HG03159 (cell line): ENCODE data around the gene CBY1.

ENCODE experiments used
- ATAC-seq: cut with Tn5 transposase; IDR thresholded peaks from one replicate; pipeline ENCODE4 v1.9.1; 2021; ENCODE audit warnings: mild to moderate bottlenecking, moderate library complexity; ENCODE audit not compliant: unreplicated experiment

The CBY1 gene

DNA sequence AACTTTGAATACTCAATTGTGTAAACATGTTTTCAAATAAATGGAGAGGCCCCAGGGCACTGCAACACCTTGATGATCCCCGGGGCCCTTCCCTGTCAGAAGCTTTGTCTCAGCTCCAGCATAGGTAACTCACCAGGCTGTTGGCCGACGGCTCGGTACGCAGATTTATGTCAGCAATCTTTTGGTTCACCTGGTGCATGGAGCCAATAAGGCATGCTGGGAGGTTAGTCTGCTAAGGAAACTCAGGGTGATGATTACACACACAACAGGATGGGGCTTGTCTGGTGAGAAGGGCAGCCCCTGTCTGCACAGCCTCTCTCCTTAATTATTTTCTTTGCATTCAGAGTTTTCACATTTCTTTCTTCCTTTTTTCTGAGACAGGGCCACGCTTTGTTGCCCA lies 11.0 kb upstream of the CBY1 start:
- no peak for ATAC-seq

- no peak for ATAC-seq
Measured at GRCh38 chr22:38649841-38650522, 6.5 kb upstream of the CBY1 start.

GRCh38 chr22:38652859-38653258 lies 3.6 kb upstream of the CBY1 start:
- ATAC-seq = no peak

GRCh38 chr22:38653741-38654140 lies 2.7 kb upstream of the CBY1 start:
- no peak for ATAC-seq

- peak; percentile 9 for ATAC-seq
Measured at GRCh38 chr22:38655519-38656255, 751 bp upstream of the CBY1 start.

DNA sequence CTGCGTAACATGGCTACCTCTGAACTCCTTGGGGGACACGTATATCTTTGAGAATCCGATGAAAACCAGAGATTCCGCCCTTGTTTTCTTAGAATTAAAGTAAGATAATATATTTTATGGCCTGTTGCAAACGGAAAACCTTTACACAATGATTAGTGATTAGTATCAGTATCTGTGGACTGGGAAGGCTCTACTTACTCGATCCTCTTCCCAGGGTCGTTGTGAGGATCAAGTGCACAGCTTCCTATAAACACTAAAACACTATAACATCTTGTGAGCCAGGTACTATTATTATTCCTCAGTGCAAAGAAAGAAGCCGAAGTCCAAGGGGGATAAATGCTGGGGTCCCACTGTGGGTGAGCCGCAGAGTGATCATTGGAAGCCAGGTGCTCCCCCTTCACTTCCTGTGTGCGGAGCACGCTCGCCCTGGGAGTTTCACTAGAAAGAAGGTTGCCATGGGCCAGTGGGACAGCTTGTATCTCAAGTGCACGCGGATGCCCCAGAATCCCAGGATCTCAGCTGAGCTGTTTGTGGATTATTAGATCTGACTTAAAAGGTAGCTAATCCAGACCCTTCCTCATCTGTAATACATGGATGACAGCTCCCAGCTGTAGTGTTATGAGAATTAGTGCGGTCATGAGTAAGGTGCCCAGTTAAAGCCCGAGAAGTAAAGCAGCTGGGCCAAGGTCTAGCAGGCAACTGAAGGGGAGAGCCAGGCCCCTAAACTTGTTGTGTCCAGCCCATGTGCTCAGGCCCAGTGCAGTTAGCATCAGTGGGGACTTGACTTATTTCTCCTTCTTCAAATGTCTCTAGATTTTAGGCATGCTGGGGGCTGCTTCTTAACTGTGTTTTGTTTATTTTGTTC lies 839 bp downstream of the CBY1 start:
- no peak for ATAC-seq

GRCh38 chr22:38674888-38675287 lies 18.4 kb downstream of the CBY1 start:
- ATAC-seq = no peak

GRCh38 chr22:38675833-38676232 lies 19.4 kb downstream of the CBY1 start:
- no peak for ATAC-seq

GRCh38 chr22:38681582-38682335 lies 25.3 kb downstream of the CBY1 start, which contains the start of gene TOMM22:
TSS of gene TOMM22 (plus strand) at chr22:38681957. CDS start at chr22:38681979, 22 bp downstream.
- ATAC-seq = peak; percentile 90

DNA sequence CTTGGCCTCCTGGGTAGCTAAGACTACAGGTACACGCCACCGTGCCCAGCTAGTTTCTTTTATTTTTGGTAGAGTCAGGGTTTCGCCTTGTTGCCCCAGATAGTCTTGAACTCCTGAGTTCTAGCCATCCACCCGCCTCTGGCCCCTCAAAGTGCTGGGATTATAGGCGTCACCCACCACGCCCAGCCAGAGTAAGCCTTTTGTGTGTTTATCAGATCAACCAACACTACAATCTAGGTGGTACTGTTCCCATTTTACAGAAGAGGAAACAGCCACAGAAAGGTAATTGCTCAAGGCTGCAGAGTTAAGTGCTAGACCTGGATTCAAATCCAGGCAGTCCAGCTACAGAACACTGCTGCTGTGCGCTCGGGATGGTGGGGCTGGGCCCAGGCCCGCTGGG lies 28.5 kb downstream of the CBY1 start:
- no peak for ATAC-seq

GRCh38 chr22:38685761-38686160 lies 29.3 kb downstream of the CBY1 start:
- no peak for ATAC-seq

DNA sequence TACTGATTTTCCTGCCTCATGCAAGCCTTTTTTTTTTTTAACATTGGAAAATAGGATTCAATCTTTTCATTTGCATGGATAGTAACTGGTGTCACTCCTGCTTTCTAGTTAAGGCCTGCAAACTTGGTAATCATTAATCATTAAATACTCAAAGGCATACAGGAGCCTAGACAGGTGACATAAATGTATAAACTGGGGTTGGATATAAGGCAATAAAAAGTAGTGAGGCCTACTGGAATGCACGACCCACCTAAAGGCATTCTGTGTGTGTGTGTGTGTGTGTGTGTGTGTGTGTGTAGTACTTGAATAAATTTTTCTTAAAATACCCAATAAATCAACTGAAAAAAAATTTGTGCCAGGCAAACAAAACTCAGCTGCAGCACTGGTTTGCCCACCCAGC lies 33.2 kb downstream of the CBY1 start:
- ATAC-seq = no peak

DNA sequence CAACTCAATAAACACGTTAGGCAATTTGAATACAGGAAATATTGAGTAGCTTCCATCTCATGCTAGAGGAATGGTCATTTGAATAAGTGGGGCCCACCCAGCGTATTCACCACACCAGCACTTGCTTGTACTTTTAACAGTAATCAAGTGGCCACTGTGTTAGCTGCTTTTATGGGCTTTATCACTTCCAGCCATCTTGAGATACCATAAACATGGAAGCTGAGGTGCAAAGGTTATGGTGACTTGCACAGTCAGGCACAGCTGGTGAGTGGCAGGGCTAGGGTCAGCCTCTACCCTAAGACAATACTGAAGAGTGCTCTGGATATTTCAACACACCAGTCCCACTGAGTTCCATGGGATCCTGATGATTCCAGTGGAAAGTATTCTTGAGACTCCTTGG lies 37.6 kb downstream of the CBY1 start:
- no peak for ATAC-seq

DNA sequence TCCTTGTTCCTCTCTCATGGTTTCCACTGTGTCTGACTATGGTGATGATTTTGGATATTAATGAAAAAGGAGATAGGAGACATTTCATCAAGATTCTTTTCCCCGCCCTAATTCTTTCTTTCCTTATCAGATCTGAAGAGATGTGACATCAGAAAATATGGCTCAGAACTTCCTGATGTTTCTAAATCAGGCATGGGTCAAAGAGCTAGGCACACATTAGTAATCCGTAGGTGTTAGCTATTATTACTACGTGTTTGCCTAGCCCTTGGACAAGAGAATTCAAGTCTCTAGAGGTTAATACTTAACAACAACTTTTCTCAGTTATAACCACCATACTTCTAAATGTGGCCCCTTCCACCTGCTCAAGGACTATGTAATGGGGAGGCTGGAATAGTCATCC lies 38.5 kb downstream of the CBY1 start:
- no peak for ATAC-seq

- no peak for ATAC-seq
Measured at GRCh38 chr22:38696606-38697424, 40.4 kb downstream of the CBY1 start.

GRCh38 chr22:38697425-38698089 lies 41.1 kb downstream of the CBY1 start:
- ATAC-seq = no peak

DNA sequence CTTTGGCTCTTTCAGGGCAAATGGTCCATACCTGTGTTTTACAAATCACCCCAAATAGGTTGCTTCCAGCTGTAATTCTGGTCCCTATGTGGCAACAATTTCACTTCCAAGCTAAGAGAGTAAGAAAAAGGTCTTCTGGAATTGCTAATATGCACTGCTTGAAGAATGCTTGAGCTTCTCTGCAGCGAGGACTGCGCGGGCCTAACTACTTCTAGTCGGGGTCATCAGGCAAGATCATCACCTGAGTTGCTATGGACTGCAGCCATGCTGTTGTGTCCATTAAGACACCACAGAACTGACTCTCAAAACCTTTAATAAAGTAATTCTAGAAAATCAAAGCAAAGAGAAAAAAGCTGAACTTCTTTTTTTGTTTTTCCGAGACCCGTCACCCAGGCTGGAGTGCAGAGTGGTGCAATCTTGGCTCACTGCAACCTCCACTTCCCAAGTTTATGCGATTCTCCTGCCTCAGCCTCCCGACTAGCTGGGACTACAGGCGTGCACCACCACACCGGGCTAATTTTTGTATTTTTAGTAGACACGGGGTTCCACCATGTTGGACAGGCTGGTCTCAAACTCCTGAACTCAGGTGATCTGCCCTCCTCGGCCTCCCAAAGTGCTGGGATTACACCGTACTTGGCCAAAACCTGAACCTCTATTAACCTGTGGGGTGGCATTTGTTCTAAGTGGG lies 42.1 kb downstream of the CBY1 start:
- no peak for ATAC-seq

DNA sequence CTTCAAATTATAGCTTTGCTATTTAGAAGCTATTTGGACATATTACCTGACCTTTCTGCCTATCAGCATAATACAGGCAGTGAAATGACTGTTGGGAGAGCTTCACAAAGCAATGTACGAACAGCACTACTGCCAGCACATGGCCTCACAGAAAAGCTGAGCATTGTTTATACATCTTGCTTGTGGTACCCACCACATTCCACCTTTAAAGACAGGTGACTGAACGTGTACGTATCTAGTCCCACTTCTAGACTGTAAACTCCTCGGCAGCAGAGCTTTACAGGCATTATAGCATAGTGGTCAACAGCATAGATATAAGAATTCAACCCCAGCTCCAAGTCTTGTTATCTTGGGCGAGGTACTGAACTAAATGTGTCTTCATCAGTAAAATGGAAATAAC lies 42.7 kb downstream of the CBY1 start:
- no peak for ATAC-seq

DNA sequence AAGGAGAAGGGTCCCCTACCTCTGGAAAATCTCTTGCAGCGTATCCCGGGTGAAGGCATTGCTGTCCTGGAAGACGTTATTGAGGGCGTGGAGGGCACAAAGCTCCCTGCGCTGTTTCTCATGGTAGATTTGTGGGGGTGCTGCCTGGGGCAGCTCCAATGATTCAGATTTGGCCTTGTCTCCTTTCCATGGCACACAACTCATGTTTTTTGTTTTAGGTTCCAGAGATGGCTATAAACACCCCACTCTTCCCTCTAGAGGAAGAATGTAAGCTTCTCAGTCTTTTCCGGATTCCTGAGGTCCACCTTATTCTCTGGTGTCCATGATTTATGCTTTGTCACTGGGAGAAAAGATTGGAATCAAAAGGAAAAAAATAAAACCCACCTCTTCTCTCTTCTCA lies 43.3 kb downstream of the CBY1 start:
- ATAC-seq = no peak
